Spinal cord (tissue), 4 donors: Measurements from ENCODE around the gene PCDHGC5. TPM values are rescaled to one million over a fixed set of nuclear protein-coding genes. Genes with fewer than 3 reads are reported as not detected.

ENCODE experiments used
- polyA plus RNA-seq, 2 donors: library from polyadenylated mRNA; unstranded; fragments of 120-200 nt; gene quantifications; one replicate each; pipeline ENCODE4 v1.2.1, GENCODE V29; 2013; ENCODE audit not compliant: insufficient read length in 2 of 2
- total RNA-seq, 2 donors: library from RNA; depleted of rRNA in 1 of 2; stranded (reverse); fragments of 120-200 nt in 1 of 2; fragments of >200 nt in 1 of 2; gene quantifications; one replicate each; pipeline versions ENCODE4 v1.2.3 to v1.2.4, GENCODE V29; 2013 to 2014

Gene PCDHGC5
- total and polyA plus RNA-seq, 4 donors = 4.0 to 6.5 (median 5.7) TPM

Other genes starting within 250 kb of the PCDHGC5 start
- 10 to 100 TPM; 10.4 to 15.2 TPM for gene PCDHB15, start 243.7 kb upstream of the PCDHGC5 start, total RNA-seq
- gene PCDHB15, start 243.7 kb upstream of the PCDHGC5 start, polyA plus RNA-seq = 10 to 100 TPM; 12.3 to 21.1 TPM
- under 1 TPM in 1 of 2 donors, not detected in 1; 0.39 TPM for gene SLC25A2, start 185.0 kb upstream of the PCDHGC5 start, total RNA-seq
- gene SLC25A2, start 185.0 kb upstream of the PCDHGC5 start, polyA plus RNA-seq = under 1 TPM in 1 of 2 donors, not detected in 1; 0.15 TPM
- gene TAF7, start 168.3 kb upstream of the PCDHGC5 start, total RNA-seq = 100 to 1,000 TPM in 1 of 2 donors, 10 to 100 TPM in 1; 98.2 to 111 TPM
- 100 to 1,000 TPM in 1 of 2 donors, 10 to 100 TPM in 1; 90.1 to 101 TPM for gene TAF7, start 168.3 kb upstream of the PCDHGC5 start, polyA plus RNA-seq
- 1 to 10 TPM; 1.4 to 3.0 TPM for gene PCDHGA1, start 158.6 kb upstream of the PCDHGC5 start, total RNA-seq
- gene PCDHGA1, start 158.6 kb upstream of the PCDHGC5 start, polyA plus RNA-seq = 1 to 10 TPM; 2.5 to 3.8 TPM
- 10 to 100 TPM in 1 of 2 donors, 1 to 10 TPM in 1; 8.9 to 10.4 TPM for gene PCDHGA2, start 150.3 kb upstream of the PCDHGC5 start, total RNA-seq
- gene PCDHGA2, start 150.3 kb upstream of the PCDHGC5 start, polyA plus RNA-seq = 10 to 100 TPM; 14.0 to 17.7 TPM
- 10 to 100 TPM in 1 of 2 donors, 1 to 10 TPM in 1; 9.2 to 10.5 TPM for gene PCDHGA3, start 145.3 kb upstream of the PCDHGC5 start, total RNA-seq
- 10 to 100 TPM; 12.3 to 19.2 TPM for gene PCDHGA3, start 145.3 kb upstream of the PCDHGC5 start, polyA plus RNA-seq
- gene PCDHGB1, start 139.0 kb upstream of the PCDHGC5 start, total RNA-seq = 1 to 10 TPM; 6.4 to 8.6 TPM
- gene PCDHGB1, start 139.0 kb upstream of the PCDHGC5 start, polyA plus RNA-seq = 1 to 10 TPM; 9.8 to 9.9 TPM
- gene PCDHGA4, start 134.1 kb upstream of the PCDHGC5 start, total RNA-seq = 1 to 10 TPM; 7.5 to 8.2 TPM
- 1 to 10 TPM; 9.5 to 9.9 TPM for gene PCDHGA4, start 134.1 kb upstream of the PCDHGC5 start, polyA plus RNA-seq
- 1 to 10 TPM; 6.3 to 6.7 TPM for gene PCDHGB2, start 129.1 kb upstream of the PCDHGC5 start, total RNA-seq
- 10 to 100 TPM in 1 of 2 donors, 1 to 10 TPM in 1; 9.0 to 14.0 TPM for gene PCDHGB2, start 129.1 kb upstream of the PCDHGC5 start, polyA plus RNA-seq
- gene PCDHGA5, start 124.9 kb upstream of the PCDHGC5 start, total RNA-seq = 1 to 10 TPM; 7.9 to 8.8 TPM
- 10 to 100 TPM; 14.0 to 15.5 TPM for gene PCDHGA5, start 124.9 kb upstream of the PCDHGC5 start, polyA plus RNA-seq
- gene PCDHGB3, start 118.8 kb upstream of the PCDHGC5 start, total RNA-seq = 1 to 10 TPM; 6.0 to 8.3 TPM
- 1 to 10 TPM; 7.1 to 8.4 TPM for gene PCDHGB3, start 118.8 kb upstream of the PCDHGC5 start, polyA plus RNA-seq
- 10 to 100 TPM in 1 of 2 donors, 1 to 10 TPM in 1; 8.5 to 12.3 TPM for gene PCDHGA6, start 115.2 kb upstream of the PCDHGC5 start, total RNA-seq
- 10 to 100 TPM; 18.4 to 19.2 TPM for gene PCDHGA6, start 115.2 kb upstream of the PCDHGC5 start, polyA plus RNA-seq
- 1 to 10 TPM; 6.1 to 6.6 TPM for gene PCDHGA7, start 106.3 kb upstream of the PCDHGC5 start, total RNA-seq
- gene PCDHGA7, start 106.3 kb upstream of the PCDHGC5 start, polyA plus RNA-seq = 1 to 10 TPM; 5.2 to 6.7 TPM
- 10 to 100 TPM; 12.5 to 14.9 TPM for gene PCDHGB4, start 101.4 kb upstream of the PCDHGC5 start, total RNA-seq
- 10 to 100 TPM; 10.3 to 16.0 TPM for gene PCDHGB4, start 101.4 kb upstream of the PCDHGC5 start, polyA plus RNA-seq
- 1 to 10 TPM; 4.6 to 5.6 TPM for gene PCDHGA8, start 96.4 kb upstream of the PCDHGC5 start, total RNA-seq
- 1 to 10 TPM; 1.9 to 2.1 TPM for gene PCDHGA8, start 96.4 kb upstream of the PCDHGC5 start, polyA plus RNA-seq
- gene PCDHGB5, start 91.1 kb upstream of the PCDHGC5 start, total RNA-seq = 10 to 100 TPM; 17.5 to 21.5 TPM
- gene PCDHGB5, start 91.1 kb upstream of the PCDHGC5 start, polyA plus RNA-seq = 10 to 100 TPM; 22.7 to 33.5 TPM
- gene PCDHGA9, start 86.3 kb upstream of the PCDHGC5 start, total RNA-seq = 10 to 100 TPM; 10.9 TPM
- 10 to 100 TPM; 19.2 to 21.4 TPM for gene PCDHGA9, start 86.3 kb upstream of the PCDHGC5 start, polyA plus RNA-seq
- 10 to 100 TPM in 1 of 2 donors, 1 to 10 TPM in 1; 10.0 to 10.6 TPM for gene PCDHGB6, start 81.1 kb upstream of the PCDHGC5 start, total RNA-seq
- gene PCDHGB6, start 81.1 kb upstream of the PCDHGC5 start, polyA plus RNA-seq = 10 to 100 TPM; 22.0 to 25.7 TPM
- gene PCDHGA10, start 76.1 kb upstream of the PCDHGC5 start, total RNA-seq = 10 to 100 TPM; 11.1 to 12.4 TPM
- 10 to 100 TPM; 21.1 to 32.4 TPM for gene PCDHGA10, start 76.1 kb upstream of the PCDHGC5 start, polyA plus RNA-seq
- 10 to 100 TPM; 13.7 to 14.3 TPM for gene PCDHGB7, start 71.4 kb upstream of the PCDHGC5 start, total RNA-seq
- 10 to 100 TPM; 35.8 to 47.2 TPM for gene PCDHGB7, start 71.4 kb upstream of the PCDHGC5 start, polyA plus RNA-seq
- 10 to 100 TPM in 1 of 2 donors, 1 to 10 TPM in 1; 8.0 to 15.0 TPM for gene PCDHGA11, start 68.0 kb upstream of the PCDHGC5 start, total RNA-seq
- gene PCDHGA11, start 68.0 kb upstream of the PCDHGC5 start, polyA plus RNA-seq = 10 to 100 TPM; 14.9 to 16.1 TPM
- gene PCDHGA12, start 58.6 kb upstream of the PCDHGC5 start, total RNA-seq = 10 to 100 TPM in 1 of 2 donors, 1 to 10 TPM in 1; 8.5 to 10.7 TPM
- 1 to 10 TPM; 8.1 to 8.3 TPM for gene PCDHGA12, start 58.6 kb upstream of the PCDHGC5 start, polyA plus RNA-seq
- 100 to 1,000 TPM; 114 to 205 TPM for gene PCDHGC3, start 13.1 kb upstream of the PCDHGC5 start, total RNA-seq
- gene PCDHGC3, start 13.1 kb upstream of the PCDHGC5 start, polyA plus RNA-seq = 100 to 1,000 TPM; 603 to 678 TPM
- gene PCDHGC4, start 4.1 kb upstream of the PCDHGC5 start, total RNA-seq = 10 to 100 TPM; 20.0 to 65.5 TPM
- gene PCDHGC4, start 4.1 kb upstream of the PCDHGC5 start, polyA plus RNA-seq = 10 to 100 TPM; 90.2 to 91.8 TPM
- gene DIAPH1, start 129.9 kb downstream of the PCDHGC5 start, total RNA-seq = 10 to 100 TPM; 23.6 to 24.9 TPM
- 10 to 100 TPM; 37.4 to 44.4 TPM for gene DIAPH1, start 129.9 kb downstream of the PCDHGC5 start, polyA plus RNA-seq
- 10 to 100 TPM; 56.9 to 70.6 TPM for gene HDAC3, start 147.8 kb downstream of the PCDHGC5 start, total RNA-seq
- gene HDAC3, start 147.8 kb downstream of the PCDHGC5 start, polyA plus RNA-seq = 100 to 1,000 TPM in 1 of 2 donors, 10 to 100 TPM in 1; 89.7 to 110 TPM
- gene RELL2, start 147.9 kb downstream of the PCDHGC5 start, total RNA-seq = 10 to 100 TPM in 1 of 2 donors, 1 to 10 TPM in 1; 7.3 to 22.6 TPM
- 10 to 100 TPM; 32.4 to 37.3 TPM for gene RELL2, start 147.9 kb downstream of the PCDHGC5 start, polyA plus RNA-seq
- 10 to 100 TPM in 1 of 2 donors, 1 to 10 TPM in 1; 8.1 to 14.7 TPM for gene FCHSD1, start 162.3 kb downstream of the PCDHGC5 start, total RNA-seq
- gene FCHSD1, start 162.3 kb downstream of the PCDHGC5 start, polyA plus RNA-seq = 10 to 100 TPM; 11.9 to 20.0 TPM
- 1 to 10 TPM; 2.8 to 7.0 TPM for gene ARAP3, start 193.1 kb downstream of the PCDHGC5 start, total RNA-seq
- 10 to 100 TPM in 1 of 2 donors, 1 to 10 TPM in 1; 9.9 to 11.6 TPM for gene ARAP3, start 193.1 kb downstream of the PCDHGC5 start, polyA plus RNA-seq